ENCODE results near the gene SEPTIN8.

The SEPTIN8 gene

GRCh38 chr5:132742626-132743025 lies 34.4 kb downstream of the SEPTIN8 start:
- DNase-seq, result no peak
- intact Hi-C loops (cut with DNase I), result no loop called here

GRCh38 chr5:132742158-132742557 lies 34.9 kb downstream of the SEPTIN8 start:
- DNase-seq, result no peak
- intact Hi-C loops (cut with DNase I), result no loop called here

- intact Hi-C loops (cut with DNase I), result loop anchor here (5.0 kb wide), 2 partner anchors 83 to 128 kb away; partner anchors contain the start of genes GDF9 and UQCRQ
- no peak for DNase-seq
These were observed 37.8 kb downstream of the SEPTIN8 start for GRCh38 chr5:132739232-132739631.

- intact Hi-C loops (cut with DNase I), result loop anchor here (5.0 kb wide), 2 partner anchors 84 to 129 kb away; partner anchors contain the start of genes GDF9 and UQCRQ
- peak in 2 of 42 donors; percentile 26 to 44 for DNase-seq
These were observed 38.9 kb downstream of the SEPTIN8 start for GRCh38 chr5:132737982-132738681.

- intact Hi-C loops (cut with DNase I), result loop anchor here (5.0 kb wide), 2 partner anchors 85 to 130 kb away; partner anchors contain the start of genes GDF9 and UQCRQ
- peak; percentile 92 to 99 (median 97) for DNase-seq
These were observed 39.9 kb downstream of the SEPTIN8 start, which contains the start of gene KIF3A for GRCh38 chr5:132736853-132737833. Gene KIF3A, minus strand, starts transcription at chr5:132737546. Its CDS starts 127 bp downstream, at chr5:132737419.

- no peak for DNase-seq
- intact Hi-C loops (cut with DNase I), result loop anchor here (5.0 kb wide), 2 partner anchors 88 to 133 kb away; partner anchors contain the start of genes GDF9 and UQCRQ
These were observed 42.4 kb downstream of the SEPTIN8 start for GRCh38 chr5:132734687-132735086.

- intact Hi-C loops (cut with DNase I), result no loop called here
- DNase-seq, result no peak
These were observed 43.4 kb downstream of the SEPTIN8 start for GRCh38 chr5:132733499-132734148.

- no peak for DNase-seq
- intact Hi-C loops (cut with DNase I), result no loop called here
These were observed 47.1 kb downstream of the SEPTIN8 start for GRCh38 chr5:132729896-132730295.

GRCh38 chr5:132725745-132726144 lies 51.3 kb downstream of the SEPTIN8 start:
- intact Hi-C loops (cut with DNase I), result no loop called here
- no peak for DNase-seq

- intact Hi-C loops (cut with DNase I), result no loop called here
These were observed 58.3 kb downstream of the SEPTIN8 start for GRCh38 chr5:132718544-132719312.

GRCh38 chr5:132714456-132715307 lies 62.4 kb downstream of the SEPTIN8 start:
- intact Hi-C loops (cut with DNase I), result no loop called here

More at GRCh38 chr5:132718544-132719312, 58.3 kb downstream of the SEPTIN8 start:
- DNase-seq, result no peak

GRCh38 chr5:132708645-132709044 lies 68.4 kb downstream of the SEPTIN8 start:
- DNase-seq, result no peak
- intact Hi-C loops (cut with DNase I), result no loop called here

More at GRCh38 chr5:132714456-132715307, 62.4 kb downstream of the SEPTIN8 start:
- no peak for DNase-seq

GRCh38 chr5:132704875-132705274 lies 72.2 kb downstream of the SEPTIN8 start:
- intact Hi-C loops (cut with DNase I), result no loop called here
- DNase-seq, result no peak
